Mesenchymal stem cell (in vitro differentiated cells and primary cell): Measurements from ENCODE around the gene STRN3. TPM values are rescaled to one million over a fixed set of nuclear protein-coding genes. Genes with fewer than 3 reads are reported as not detected.
A peak's percentile ranks its signal among the peaks of the same experiment; 100 is the strongest.

Experiments used
- DNase-seq: peaks from one replicate; pipeline ENCODE4 v3.0.0-alpha.2; 2013
- H2AFZ ChIP-seq: one replicate; pipeline ENCODE4 v1.6.1; 2013; ENCODE audit warnings: low read depth, mild to moderate bottlenecking, control low read depth, inconsistent platforms, low read length, moderate library complexity
- H2AK5ac ChIP-seq: 2 replicates; pipeline ENCODE4 v1.6.1; 2013; ENCODE audit warnings: low read length, moderate library complexity, mild to moderate bottlenecking, inconsistent platforms; ENCODE audit not compliant: severe bottlenecking
- H2BK120ac ChIP-seq: one replicate; pipeline ENCODE4 v1.6.1; 2013; ENCODE audit warnings: low read depth, mild to moderate bottlenecking, inconsistent platforms, low read length, moderate library complexity
- H2BK12ac ChIP-seq, 2 experiments: one replicate each; pipeline ENCODE4 v1.6.1; 2013; ENCODE audit warnings: inconsistent platforms in 2 of 2, low read length in 2 of 2, mild to moderate bottlenecking in 2 of 2, moderate library complexity in 2 of 2, control low read depth in 1 of 2
- H2BK15ac ChIP-seq: one replicate; pipeline ENCODE4 v1.6.1; 2013; ENCODE audit warnings: mild to moderate bottlenecking, low read depth, inconsistent platforms; ENCODE audit not compliant: poor library complexity, severe bottlenecking
- H2BK5ac ChIP-seq: 2 replicates; pipeline ENCODE4 v1.6.1; 2013; ENCODE audit warnings: low read depth, mild to moderate bottlenecking, low read length, control low read depth, inconsistent platforms; ENCODE audit not compliant: poor library complexity, severe bottlenecking
- H3K14ac ChIP-seq, 2 experiments: one replicate each; pipeline ENCODE4 v1.6.1; 2013; ENCODE audit warnings: inconsistent platforms in 2 of 2, low read length in 2 of 2, control low read depth in 1 of 2, mild to moderate bottlenecking in 1 of 2, moderate library complexity in 1 of 2
- H3K18ac ChIP-seq, 2 experiments: one replicate each; pipeline ENCODE4 v1.6.1; 2013; ENCODE audit warnings: inconsistent platforms in 2 of 2, low read length in 2 of 2, control low read depth in 1 of 2, low read depth in 1 of 2, mild to moderate bottlenecking in 1 of 2
- H3K23ac ChIP-seq, 2 experiments: one replicate each; pipeline ENCODE4 v1.6.1; 2013; ENCODE audit warnings: inconsistent platforms in 2 of 2, low read length in 2 of 2, mild to moderate bottlenecking in 2 of 2, moderate library complexity in 2 of 2, control low read depth in 1 of 2
- H3K27ac ChIP-seq: 2 replicates; pipeline ENCODE4 v1.5.1; 2013; ENCODE audit warnings: mild to moderate bottlenecking, moderate library complexity, low read length, control low read depth, inconsistent platforms; ENCODE audit not compliant: poor library complexity, severe bottlenecking
- H3K27me3 ChIP-seq, 2 experiments: 2 replicates each; pipeline versions ENCODE4 v1.6.1 to v1.7.0; 2013; ENCODE audit warnings: low read length in 2 of 2, mild to moderate bottlenecking in 2 of 2, moderate library complexity in 2 of 2, control low read depth in 1 of 2, inconsistent platforms in 1 of 2; ENCODE audit not compliant: control insufficient read depth in 1 of 2, insufficient read depth in 1 of 2
- H3K36me3 ChIP-seq, 2 experiments: 2 replicates each; pipeline versions ENCODE4 v1.6.1 to v1.7.0; 2013; ENCODE audit warnings: low read length in 2 of 2, control low read depth in 1 of 2, inconsistent platforms in 1 of 2, low read depth in 1 of 2, mild to moderate bottlenecking in 1 of 2; ENCODE audit not compliant: insufficient read depth in 2 of 2, control insufficient read depth in 1 of 2
- H3K4ac ChIP-seq, 2 experiments: one replicate each; pipeline ENCODE4 v1.6.1; 2013; ENCODE audit warnings: inconsistent platforms in 2 of 2, low read length in 2 of 2, mild to moderate bottlenecking in 2 of 2, moderate library complexity in 2 of 2, control low read depth in 1 of 2, low read depth in 1 of 2
- H3K4me1 ChIP-seq: 2 replicates; pipeline ENCODE4 v1.6.1; 2013; ENCODE audit warnings: low read depth, low read length, control low read depth; ENCODE audit not compliant: control insufficient read depth, insufficient read depth
- H3K4me2 ChIP-seq: 2 replicates; pipeline ENCODE4 v1.6.1; 2013; ENCODE audit warnings: low read length, mild to moderate bottlenecking, inconsistent platforms; ENCODE audit not compliant: poor library complexity, severe bottlenecking
- H3K4me3 ChIP-seq, 2 experiments: 2 replicates each; pipeline versions ENCODE4 v1.5.1 to v1.7.0; 2013; ENCODE audit warnings: low read length in 2 of 2, mild to moderate bottlenecking in 2 of 2, control low read depth in 1 of 2, low read depth in 1 of 2; ENCODE audit not compliant: insufficient read depth in 1 of 2
- H3K79me1 ChIP-seq: replicated peaks from 2 replicates; pipeline ENCODE4 v1.6.1; 2013; ENCODE audit warnings: mild to moderate bottlenecking, control low read depth, low read length, inconsistent platforms; ENCODE audit not compliant: poor library complexity, severe bottlenecking
- H3K9ac ChIP-seq: 2 replicates; pipeline ENCODE4 v1.7.0; 2013; ENCODE audit warnings: mild to moderate bottlenecking, low read length, moderate library complexity
- H3K9me3 ChIP-seq: 2 replicates; pipeline ENCODE4 v1.7.0; 2013; ENCODE audit warnings: mild to moderate bottlenecking, low read length; ENCODE audit not compliant: control insufficient read depth
- H4K8ac ChIP-seq: one replicate; pipeline ENCODE4 v1.6.1; 2013; ENCODE audit warnings: inconsistent platforms, mild to moderate bottlenecking, low read length, moderate library complexity
- H4K91ac ChIP-seq: one replicate; pipeline ENCODE4 v1.6.1; 2013; ENCODE audit warnings: mild to moderate bottlenecking, low read length, inconsistent platforms
- WGBS: methylation state at CpG from one replicate; pipeline ENCODE4 v1.1.7; 2013; ENCODE audit warnings: mixed read lengths; 5-methylcytosine and 5-hydroxymethylcytosine counted together
- polyA plus RNA-seq, 2 experiments: library from polyadenylated mRNA; stranded (reverse); fragments of 200-250 nt; gene quantifications; one replicate each; pipeline ENCODE4 v1.2.3, GENCODE V29; 2013

STRN3 gene, protein sequence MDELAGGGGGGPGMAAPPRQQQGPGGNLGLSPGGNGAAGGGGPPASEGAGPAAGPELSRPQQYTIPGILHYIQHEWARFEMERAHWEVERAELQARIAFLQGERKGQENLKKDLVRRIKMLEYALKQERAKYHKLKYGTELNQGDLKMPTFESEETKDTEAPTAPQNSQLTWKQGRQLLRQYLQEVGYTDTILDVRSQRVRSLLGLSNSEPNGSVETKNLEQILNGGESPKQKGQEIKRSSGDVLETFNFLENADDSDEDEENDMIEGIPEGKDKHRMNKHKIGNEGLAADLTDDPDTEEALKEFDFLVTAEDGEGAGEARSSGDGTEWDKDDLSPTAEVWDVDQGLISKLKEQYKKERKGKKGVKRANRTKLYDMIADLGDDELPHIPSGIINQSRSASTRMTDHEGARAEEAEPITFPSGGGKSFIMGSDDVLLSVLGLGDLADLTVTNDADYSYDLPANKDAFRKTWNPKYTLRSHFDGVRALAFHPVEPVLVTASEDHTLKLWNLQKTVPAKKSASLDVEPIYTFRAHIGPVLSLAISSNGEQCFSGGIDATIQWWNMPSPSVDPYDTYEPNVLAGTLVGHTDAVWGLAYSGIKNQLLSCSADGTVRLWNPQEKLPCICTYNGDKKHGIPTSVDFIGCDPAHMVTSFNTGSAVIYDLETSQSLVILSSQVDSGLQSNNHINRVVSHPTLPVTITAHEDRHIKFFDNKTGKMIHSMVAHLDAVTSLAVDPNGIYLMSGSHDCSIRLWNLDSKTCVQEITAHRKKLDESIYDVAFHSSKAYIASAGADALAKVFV
- 19.4 TPM for polyA plus RNA-seq (2013, experiment 1 of 2)
- polyA plus RNA-seq (2013, experiment 2 of 2), result 20.0 TPM

DNA sequence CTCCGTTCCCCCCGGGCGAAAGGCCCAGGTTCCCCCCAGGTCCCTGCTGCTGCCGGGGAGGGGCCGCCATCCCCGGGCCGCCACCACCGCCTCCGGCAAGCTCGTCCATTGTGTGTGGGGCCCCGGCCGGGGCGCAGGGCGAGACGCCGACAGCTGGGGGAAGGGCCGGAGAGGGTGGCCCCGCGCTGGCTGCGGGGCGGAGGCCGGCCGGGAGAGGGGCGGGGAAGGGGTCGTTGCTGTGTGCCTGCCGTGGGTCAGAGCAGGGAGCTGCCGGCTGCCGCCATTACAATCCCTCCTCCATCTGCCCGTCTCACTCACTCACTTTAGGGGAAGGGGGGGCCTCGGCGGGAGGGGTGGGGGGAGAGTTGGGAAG lies at the start of gene STRN3:
Gene STRN3, minus strand, starts transcription at position 303 of the 373 bp plus-strand sequence. Its CDS starts 194 bp downstream, at position 109.
- Histone ChIP-seq H3K4me2 (peak within 1 kb of the TSS; percentile 79), H4K91ac (peak within 1 kb of the TSS; percentile 92), H2AFZ (peak within 1 kb of the TSS; percentile 64), H3K18ac (peak within 1 kb of the TSS; percentile 97), H3K27ac (peak within 1 kb of the TSS; percentile 100), H3K36me3 (peaks cover 0 to 16% of the 10 kb centered on the region in 2 experiments), H3K27me3 (no peaks in the 10 kb centered on the region), H3K79me1 (peaks cover 7% of the 10 kb centered on the region), H2AK5ac (peak within 1 kb of the TSS; percentile 13), H3K9ac (peak within 1 kb of the TSS; percentile 97), H2BK120ac (peak within 1 kb of the TSS; percentile 93), H2BK5ac (peak within 1 kb of the TSS; percentile 97), H2BK12ac (peak within 1 kb of the TSS in 1 of 2 experiments; percentile 59), H3K4me3 (peak within 1 kb of the TSS; percentile 89 to 99), H3K23ac (peak within 1 kb of the TSS in 1 of 2 experiments; percentile 66), H3K14ac (peak within 1 kb of the TSS; percentile 97 to 99), H2BK15ac (peak within 1 kb of the TSS; percentile 97), H3K9me3 (no peaks in the 10 kb centered on the region), H3K4me1 (peaks cover 2% of the 10 kb centered on the region), H4K8ac (peak within 1 kb of the TSS; percentile 88), H3K4ac (peak within 1 kb of the TSS; percentile 83 to 98)
- DNase-seq, result no peak
- WGBS, result 1% methylated on average over 12 of the region's 31 CpGs

DNA sequence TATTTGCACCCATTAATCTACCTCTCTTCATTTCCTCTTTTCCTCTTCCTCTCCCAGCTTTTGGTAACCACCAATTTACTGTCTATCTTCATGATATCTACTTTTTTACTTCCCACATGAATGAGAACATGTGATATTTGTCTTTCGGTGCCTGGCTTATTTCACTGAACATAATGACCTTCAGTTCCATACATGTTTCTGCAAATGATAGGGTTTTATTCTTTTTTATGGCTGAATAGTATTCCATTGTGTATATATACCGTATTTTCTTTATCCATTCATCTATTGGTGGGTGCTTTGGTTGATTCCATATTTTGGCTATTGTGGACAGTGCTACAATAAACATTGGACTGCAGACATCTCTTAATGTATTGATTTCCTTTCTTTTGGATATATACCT lies 49.0 kb upstream of the STRN3 start:
- Histone ChIP-seq H2BK120ac (no peak overlapping the region), H3K9ac (no peak overlapping the region), H3K9me3 (no peaks in the 10 kb centered on the region), H3K14ac (no peak overlapping the region), H3K79me1 (peaks cover 2% of the 10 kb centered on the region), H4K91ac (no peak overlapping the region), H3K4ac (no peak overlapping the region), H2BK15ac (no peak overlapping the region), H2BK5ac (no peak overlapping the region), H4K8ac (no peak overlapping the region), H2AFZ (no peak overlapping the region), H3K4me1 (peaks cover 2% of the 10 kb centered on the region), H2BK12ac (no peak overlapping the region), H3K4me3 (no peak overlapping the region), H3K23ac (no peak overlapping the region), H3K27me3 (no peaks in the 10 kb centered on the region), H3K36me3 (peaks cover 0 to 4% of the 10 kb centered on the region in 2 experiments), H2AK5ac (no peak overlapping the region), H3K18ac (no peak overlapping the region), H3K4me2 (no peak overlapping the region), H3K27ac (no peak overlapping the region)
- no peak for DNase-seq
- 100% methylated on average over 1 of the region's 2 CpGs for WGBS

DNA sequence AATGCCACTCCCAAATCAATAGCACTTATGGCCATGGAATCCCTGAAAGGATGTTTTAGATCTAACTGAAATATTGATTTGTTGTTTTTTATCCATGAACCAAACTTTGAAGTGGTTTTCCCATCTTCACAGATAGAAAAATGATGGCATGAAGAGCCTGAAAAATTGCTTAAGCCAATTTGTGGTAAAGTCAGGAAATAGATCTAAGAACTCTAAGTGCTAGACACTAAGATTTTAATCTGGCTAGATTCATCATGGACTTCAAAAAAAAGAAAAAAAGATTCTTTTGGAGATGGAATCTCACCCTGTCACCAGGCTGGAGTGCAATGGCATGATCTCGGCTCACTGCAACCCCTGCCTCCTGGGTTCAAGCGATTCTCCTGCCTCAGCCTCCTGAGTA lies 45.0 kb upstream of the STRN3 start:
- H2BK5ac ChIP-seq, result no peak overlapping the region
- no peak overlapping the region for H3K4ac ChIP-seq
- H3K9ac ChIP-seq, result no peak overlapping the region
- peaks cover 0 to 4% of the 10 kb centered on the region in 2 experiments for H3K36me3 ChIP-seq
- H3K14ac ChIP-seq, result no peak overlapping the region
- no peak overlapping the region for H2BK15ac ChIP-seq
- no peak overlapping the region for H3K23ac ChIP-seq
- H4K91ac ChIP-seq, result no peak overlapping the region
- no peak overlapping the region for H3K18ac ChIP-seq
- H3K4me3 ChIP-seq, result no peak overlapping the region
- H4K8ac ChIP-seq, result no peak overlapping the region
- H2BK120ac ChIP-seq, result no peak overlapping the region
- DNase-seq, result peak; percentile 45
- no peak overlapping the region for H2AFZ ChIP-seq
- peaks cover 4% of the 10 kb centered on the region for H3K4me1 ChIP-seq
- H3K27ac ChIP-seq, result peak overlapping the region; percentile 35
- no peaks in the 10 kb centered on the region for H3K9me3 ChIP-seq
- no peaks in the 10 kb centered on the region for H3K79me1 ChIP-seq
- WGBS, result 100% methylated on average over 1 of the region's 2 CpGs
- H2AK5ac ChIP-seq, result no peak overlapping the region
- no peak overlapping the region for H3K4me2 ChIP-seq
- H3K27me3 ChIP-seq, result no peaks in the 10 kb centered on the region
- H2BK12ac ChIP-seq, result no peak overlapping the region

DNA sequence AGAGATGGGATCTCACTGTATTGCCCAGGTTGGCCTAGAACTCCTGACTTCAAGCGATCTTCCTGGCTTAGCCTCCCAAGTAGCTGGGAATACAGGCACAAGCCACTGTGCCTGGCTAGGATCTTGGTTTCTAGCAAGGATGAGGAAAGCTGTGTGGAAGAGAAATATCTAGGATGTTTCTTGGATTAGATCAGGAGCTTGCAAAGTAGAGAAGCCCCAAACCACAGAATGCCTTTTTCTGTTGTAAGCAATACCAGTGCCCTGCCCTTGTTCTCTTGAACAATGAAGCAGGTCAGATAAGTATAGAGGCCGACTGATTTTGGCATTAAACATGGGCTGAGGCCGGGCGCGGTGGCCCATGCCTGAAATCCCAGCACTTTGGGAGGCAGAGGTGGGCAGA lies 44.3 kb upstream of the STRN3 start:
- H4K91ac ChIP-seq, result no peak overlapping the region
- no peaks in the 10 kb centered on the region for H3K79me1 ChIP-seq

More for the DNA sequence above, 44.3 kb upstream of the STRN3 start:
- Histone ChIP-seq H2AK5ac (no peak overlapping the region), H3K4me1 (peaks cover 4% of the 10 kb centered on the region), H3K23ac (no peak overlapping the region), H4K8ac (no peak overlapping the region), H3K36me3 (peaks cover 0 to 4% of the 10 kb centered on the region in 2 experiments), H3K9ac (no peak overlapping the region), H3K4me2 (no peak overlapping the region), H3K18ac (no peak overlapping the region), H2BK120ac (no peak overlapping the region), H3K4ac (no peak overlapping the region), H3K14ac (no peak overlapping the region), H3K9me3 (no peaks in the 10 kb centered on the region), H3K4me3 (no peak overlapping the region), H3K27me3 (no peaks in the 10 kb centered on the region), H2BK5ac (no peak overlapping the region), H2AFZ (no peak overlapping the region), H2BK12ac (no peak overlapping the region), H2BK15ac (no peak overlapping the region), H3K27ac (peak overlapping the region; percentile 69)
- 78% methylated on average over 5 of the region's 5 CpGs for WGBS
- peak; percentile 86 for DNase-seq
